Measurements from ENCODE around the gene RDH11. TPM values are rescaled to one million over a fixed set of nuclear protein-coding genes. Genes with fewer than 3 reads are reported as not detected.
"Not testable (repeated sequence)": the region's sequence is repeated elsewhere in the genome, so short reads cannot be mapped to it uniquely, and the experiment has no call there.

RDH11 gene
- 100 to 1,000 TPM in 3 of 4 donors, 10 to 100 TPM in 1; 52.3 to 115 (median 108) TPM for polyA plus RNA-seq (ENCODE audit: insufficient read length in 4 of 4)

- DNase-seq (ENCODE audit: low read depth in 4 of 4, low spot score in 3 of 4), result peak in 3 of 4 donors; percentile 76 to 86 (median 79)
Observed at GRCh38 chr14:67695394-67695949, at the start of gene RDH11. Gene RDH11, minus strand, starts transcription at chr14:67695764. Its CDS starts 61 bp downstream, at chr14:67695703.

- DNase-seq (ENCODE audit: low read depth in 4 of 4, low spot score in 3 of 4), result no peak
Observed at GRCh38 chr14:67744046-67744445, 48.5 kb upstream of the RDH11 start.

GRCh38 chr14:67738740-67739504 is 43.4 kb upstream of the RDH11 start:
- no peak for DNase-seq (ENCODE audit: low read depth in 4 of 4, low spot score in 3 of 4)

DNA sequence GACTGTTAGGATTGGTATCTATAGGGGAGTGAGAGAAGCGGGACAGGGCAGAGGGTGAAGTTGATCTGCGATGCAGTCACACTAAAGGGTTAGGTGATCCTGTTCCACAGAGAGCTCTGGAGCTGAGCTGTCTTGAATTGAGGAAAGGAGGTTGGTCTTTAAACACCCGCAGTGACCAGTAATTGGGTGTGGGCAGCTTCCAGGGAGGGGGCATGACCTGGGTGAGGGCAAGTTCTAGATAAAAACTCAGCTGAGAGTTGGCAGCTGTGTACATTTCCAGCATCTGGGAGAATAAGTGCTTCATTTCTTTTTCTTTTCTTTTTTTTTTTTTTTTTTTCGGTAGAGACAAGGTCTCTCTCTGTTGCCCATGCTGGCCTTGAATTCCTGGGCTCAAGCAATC is 41.2 kb upstream of the RDH11 start:
- no peak for DNase-seq (ENCODE audit: low read depth in 4 of 4, low spot score in 3 of 4)

- no peak for DNase-seq (ENCODE audit: low read depth in 4 of 4, low spot score in 3 of 4)
Observed at GRCh38 chr14:67735336-67736147, 40.0 kb upstream of the RDH11 start.

DNA sequence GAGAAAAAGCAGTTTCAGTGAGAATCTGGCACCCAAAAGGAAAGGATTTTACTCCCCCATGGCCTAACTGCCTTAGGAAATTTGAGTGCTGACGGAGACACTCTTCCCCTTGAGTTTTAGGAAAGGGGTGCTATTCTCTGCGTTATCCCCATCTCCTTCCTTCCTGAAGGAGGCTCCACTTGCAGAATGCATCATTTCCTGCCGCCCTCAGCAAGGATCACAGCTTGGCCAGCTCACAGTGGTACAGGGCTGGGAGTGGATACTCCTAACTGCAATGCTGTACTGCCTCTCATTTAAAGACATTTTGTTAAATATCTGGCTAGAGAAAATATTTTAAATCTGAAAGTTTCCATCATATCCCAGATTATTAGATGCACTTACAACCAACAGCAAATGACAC is 39.1 kb upstream of the RDH11 start:
- DNase-seq (ENCODE audit: low read depth in 4 of 4, low spot score in 3 of 4), result no peak

DNA sequence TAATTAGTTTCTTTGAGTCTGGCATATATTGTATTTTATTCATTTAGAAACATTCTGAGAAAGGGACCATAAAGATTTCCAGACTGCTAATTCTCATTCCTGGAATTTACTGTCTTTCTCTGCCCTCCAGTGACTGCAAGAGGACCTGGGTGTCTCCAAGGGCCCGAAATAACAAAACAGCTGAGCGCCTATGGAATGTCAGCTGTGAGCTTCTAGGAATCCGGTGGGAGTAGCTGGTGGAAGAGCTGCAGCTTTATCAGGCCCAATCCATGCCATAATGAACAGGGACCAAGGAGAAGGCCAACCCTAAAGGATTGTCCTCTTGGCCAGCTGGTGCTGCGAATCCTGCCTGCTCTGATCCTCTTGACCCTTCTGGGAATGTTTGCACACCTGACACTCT is 38.1 kb upstream of the RDH11 start:
- peak in 1 of 4 donors; percentile 24 for DNase-seq (ENCODE audit: low read depth in 4 of 4, low spot score in 3 of 4)

- no peak for DNase-seq (ENCODE audit: low read depth in 4 of 4, low spot score in 3 of 4)
Observed at GRCh38 chr14:67729072-67729885, 33.7 kb upstream of the RDH11 start.

- DNase-seq (ENCODE audit: low read depth in 4 of 4, low spot score in 3 of 4), result no peak
Observed at GRCh38 chr14:67728258-67728657, 32.7 kb upstream of the RDH11 start.

GRCh38 chr14:67727361-67727760 is 31.8 kb upstream of the RDH11 start:
- DNase-seq (ENCODE audit: low read depth in 4 of 4, low spot score in 3 of 4), result no peak

GRCh38 chr14:67725171-67725570 is 29.6 kb upstream of the RDH11 start:
- no peak for DNase-seq (ENCODE audit: low read depth in 4 of 4, low spot score in 3 of 4)

GRCh38 chr14:67722293-67722692 is 26.7 kb upstream of the RDH11 start:
- DNase-seq (ENCODE audit: low read depth in 4 of 4, low spot score in 3 of 4), result no peak

DNA sequence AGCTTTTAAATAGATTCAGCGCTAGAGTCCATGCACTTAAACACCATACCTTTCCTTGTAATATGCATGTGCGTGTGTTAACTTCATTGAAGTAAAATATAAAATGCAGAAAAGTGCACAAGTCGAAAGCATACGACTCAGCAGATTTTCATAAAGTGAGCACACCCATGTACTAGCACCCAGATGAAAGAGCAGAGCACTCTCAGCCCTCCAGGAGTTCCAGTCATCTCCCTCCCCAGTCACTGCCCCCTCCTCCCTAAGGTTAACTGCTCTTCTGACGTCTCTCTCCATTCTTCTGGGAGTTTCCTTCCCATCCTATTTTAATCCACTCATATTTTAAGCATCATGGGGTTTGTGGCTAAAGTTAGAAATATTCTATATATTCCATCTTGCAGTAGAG is 26.3 kb upstream of the RDH11 start:
- DNase-seq (ENCODE audit: low read depth in 4 of 4, low spot score in 3 of 4), result no peak

GRCh38 chr14:67719866-67720265 is 24.3 kb upstream of the RDH11 start:
- DNase-seq (ENCODE audit: low read depth in 4 of 4, low spot score in 3 of 4), result no peak

DNA sequence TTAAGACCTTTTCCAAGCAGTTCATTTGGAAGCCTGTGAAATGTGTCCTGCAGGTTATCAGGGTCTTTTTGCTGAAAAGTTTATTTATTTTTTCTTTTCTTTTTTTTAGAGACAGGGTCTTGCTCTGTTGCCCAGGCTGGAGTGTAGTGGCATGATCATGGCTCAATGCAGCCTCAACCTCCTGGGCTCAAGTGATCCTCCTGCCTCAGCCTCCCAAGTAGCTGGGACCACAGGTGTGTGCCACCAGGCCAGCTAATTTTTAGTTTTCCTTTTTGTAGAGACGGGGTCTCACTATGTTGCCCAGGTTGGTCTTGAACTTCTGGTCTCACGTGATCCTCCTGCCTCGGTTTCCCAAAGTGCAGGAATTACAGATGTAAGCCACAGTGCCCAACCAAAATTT is 23.8 kb upstream of the RDH11 start:
- DNase-seq (ENCODE audit: low read depth in 4 of 4, low spot score in 3 of 4), result not testable (repeated sequence)

DNA sequence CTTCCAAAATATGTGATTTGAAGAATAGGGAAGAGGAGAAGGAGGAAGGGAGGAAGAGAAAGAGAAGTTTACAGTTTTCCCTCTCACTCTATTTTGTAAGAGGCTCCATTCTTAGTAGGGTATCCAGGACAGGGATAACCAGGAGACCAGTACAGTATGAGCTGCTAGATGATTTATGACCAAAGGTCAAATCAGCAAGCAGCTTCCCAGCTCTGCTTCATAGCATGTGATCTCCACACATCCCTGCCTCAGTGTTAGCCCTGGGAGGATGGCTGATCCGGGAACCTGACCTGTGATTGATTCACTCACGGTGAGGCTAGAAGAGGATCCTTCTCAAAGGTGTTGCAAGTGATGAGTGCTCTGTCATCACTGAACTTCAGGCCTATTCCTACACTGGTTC is 22.7 kb upstream of the RDH11 start:
- no peak for DNase-seq (ENCODE audit: low read depth in 4 of 4, low spot score in 3 of 4)

GRCh38 chr14:67717048-67717447 is 21.5 kb upstream of the RDH11 start:
- DNase-seq (ENCODE audit: low read depth in 4 of 4, low spot score in 3 of 4), result no peak

DNA sequence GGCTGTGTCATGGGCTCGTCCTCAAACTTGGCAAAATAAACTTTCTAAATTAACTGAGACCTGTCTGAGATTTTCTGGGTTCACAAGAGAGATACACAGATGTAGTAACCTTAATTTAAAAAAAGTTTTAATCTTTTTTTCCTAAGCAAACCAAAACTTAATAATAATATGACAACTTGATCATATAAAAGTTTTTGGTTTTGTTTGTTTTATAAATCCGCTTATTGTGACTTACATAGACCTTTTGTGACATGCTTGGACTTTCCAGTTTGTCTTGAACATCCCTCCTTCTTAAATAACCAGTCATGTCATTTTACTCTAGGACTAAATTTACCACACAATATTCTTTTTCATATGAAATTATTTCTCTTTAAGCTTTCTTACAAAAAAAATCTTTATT is 14.6 kb upstream of the RDH11 start:
- no peak for DNase-seq (ENCODE audit: low read depth in 4 of 4, low spot score in 3 of 4)

DNA sequence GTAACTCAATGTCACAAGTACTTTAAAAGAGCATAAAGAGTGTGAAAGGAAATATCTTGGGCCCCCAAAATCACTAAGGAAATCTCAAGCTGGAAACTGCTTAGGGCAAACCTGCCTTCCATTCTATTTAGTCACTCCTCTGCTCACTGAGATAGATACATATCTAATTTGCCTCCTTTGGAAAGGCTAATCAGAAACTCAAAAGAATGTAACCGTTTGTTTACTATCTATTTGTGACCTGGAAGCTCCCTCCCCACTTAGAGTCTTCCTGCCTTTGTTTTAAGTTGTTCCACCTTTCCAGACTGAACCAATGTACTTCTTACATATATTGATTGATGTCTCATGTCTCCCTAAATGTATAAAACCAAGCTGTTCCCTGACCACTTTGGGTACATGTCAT is 14.2 kb upstream of the RDH11 start:
- not testable (repeated sequence) for DNase-seq (ENCODE audit: low read depth in 4 of 4, low spot score in 3 of 4)

- DNase-seq (ENCODE audit: low read depth in 4 of 4, low spot score in 3 of 4), result not testable (repeated sequence)
Observed at GRCh38 chr14:67709346-67709745, 13.8 kb upstream of the RDH11 start.

DNA sequence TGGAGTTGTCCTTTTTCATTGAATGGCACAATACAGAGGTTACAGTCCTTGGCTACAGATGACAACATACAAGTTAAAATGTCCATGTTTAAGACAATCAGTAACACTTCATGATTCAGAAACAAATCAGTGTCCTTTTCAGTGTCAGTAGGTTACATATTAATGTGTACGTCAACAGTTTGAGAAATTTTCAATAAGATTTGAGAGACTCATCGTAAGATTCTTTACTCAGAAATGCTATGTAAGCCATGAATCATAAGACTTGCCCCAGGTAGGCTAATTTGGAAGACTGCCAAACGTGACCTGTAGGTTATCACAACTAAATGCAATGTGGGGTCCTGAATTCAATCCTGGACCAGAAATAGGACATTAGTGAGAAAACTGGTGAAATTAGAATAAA is 9.6 kb upstream of the RDH11 start:
- DNase-seq (ENCODE audit: low read depth in 4 of 4, low spot score in 3 of 4), result no peak
